AG04449 (cell line): ENCODE data around the gene ZNF789.
A peak's percentile ranks its signal among the peaks of the same experiment; 100 is the strongest.

ENCODE experiments used
- CTCF ChIA-PET: fragments of 350-600 bp; formaldehyde crosslinking; extraction: SDS; loops from one replicate; lab custom pipeline; 2021; ENCODE audit warnings: antibody characterized with exemption; lab: Yijun Ruan, JAX
- POLR2A ChIA-PET: fragments of 400-600, 350-600 bp; formaldehyde crosslinking; extraction: SDS; loops from one replicate; lab custom pipeline; 2020; ENCODE audit warnings: antibody characterized with exemption, inconsistent platforms; lab: Yijun Ruan, JAX
- DNase-seq: peaks from one replicate; pipeline ENCODE4 v3.0.0-alpha.2; 2010; ENCODE audit warnings: low read depth, low spot score
- H3K4me3 ChIP-seq: 2 replicates; pipeline ENCODE4 v1.5.1; 2011; ENCODE audit warnings: low read depth, mild to moderate bottlenecking, control low read depth, low read length
- CTCF ChIP-seq: IDR thresholded peaks from one replicate; pipeline ENCODE4 v1.5.1; 2011; ENCODE audit warnings: mild to moderate bottlenecking, moderate library complexity, low read length, control low read depth, inconsistent platforms; ENCODE audit not compliant: insufficient read depth; ENCODE audit errors: missing control alignments

The ZNF789 gene

GRCh38 chr7:99461221-99461620 lies 11.5 kb upstream of the ZNF789 start:
- ChIA-PET POLR2A (no interaction called here), CTCF (no interaction called here)
- no peak for TF ChIP-seq CTCF
- no peak for DNase-seq
- no peak overlapping the region for H3K4me3 ChIP-seq

GRCh38 chr7:99465421-99465768 lies 7.3 kb upstream of the ZNF789 start:
- ChIA-PET POLR2A (interaction anchor here (1.2 kb wide), 1 partner anchor 9 kb away, joined by 4 read pairs; no protein-coding TSS in a partner anchor), CTCF (interaction anchor here (0.9 to 1.1 kb wide), 2 partner anchors 8 to 10 kb away, joined by 3 to 5 read pairs; no protein-coding TSS in a partner anchor)
- H3K4me3 ChIP-seq, result peak overlapping the region; percentile 89
- no peak for DNase-seq
- TF ChIP-seq CTCF, result no peak

GRCh38 chr7:99468336-99468918 lies 4.3 kb upstream of the ZNF789 start:
- no peak for DNase-seq
- CTCF ChIA-PET, result no interaction called here
- TF ChIP-seq CTCF, result no peak
- no peak overlapping the region for H3K4me3 ChIP-seq
- POLR2A ChIA-PET, result interaction anchor here (1.1 kb wide), 1 partner anchor 12 kb away, joined by 3 read pairs; no protein-coding TSS in a partner anchor

GRCh38 chr7:99469381-99470065 lies 3.2 kb upstream of the ZNF789 start:
- ChIA-PET CTCF (no interaction called here), POLR2A (interaction anchor here (0.5 kb wide), 1 partner anchor 47 kb away, joined by 3 read pairs; no protein-coding TSS in a partner anchor)
- DNase-seq, result no peak
- no peak for TF ChIP-seq CTCF
- no peak overlapping the region for H3K4me3 ChIP-seq

GRCh38 chr7:99473315-99473596 lies 566 bp downstream of the ZNF789 start:
- TF ChIP-seq CTCF, result no peak
- peak overlapping the region; percentile 93 for H3K4me3 ChIP-seq
- CTCF ChIA-PET, result interaction anchor here (0.7 to 1.7 kb wide), 3 partner anchors 8 to 48 kb away, joined by 3 to 5 read pairs (median 5); partner anchors contain the start of gene ZNF394
- peak; percentile 52 for DNase-seq
- POLR2A ChIA-PET, result interaction anchor here (0.8 kb wide), 1 partner anchor 31 kb away, joined by 3 read pairs; the partner anchor contains the start of gene ZKSCAN5

- ChIA-PET POLR2A (interaction anchor here (0.8 kb wide), 1 partner anchor 83 kb away, joined by 3 read pairs; no protein-coding TSS in a partner anchor), CTCF (no interaction called here)
- TF ChIP-seq CTCF, result no peak
Observed at GRCh38 chr7:99476107-99476506, 3.4 kb downstream of the ZNF789 start.

More at GRCh38 chr7:99476107-99476506, 3.4 kb downstream of the ZNF789 start:
- no peak for DNase-seq
- H3K4me3 ChIP-seq, result no peak overlapping the region
